HG02870 (cell line): ENCODE results near the gene TDO2.

Experiments used
- ATAC-seq: cut with Tn5 transposase; IDR thresholded peaks from one replicate; pipeline ENCODE4 v1.9.1; 2021; ENCODE audit warnings: mild to moderate bottlenecking, moderate library complexity; ENCODE audit not compliant: unreplicated experiment

The TDO2 gene

GRCh38 chr4:155952501-155952901 lies 49.0 kb downstream of the TDO2 start:
- ATAC-seq = no peak

- ATAC-seq = peak; percentile 94
Measured at GRCh38 chr4:155953151-155954117, 49.9 kb downstream of the TDO2 start, which contains the start of gene CTSO. Gene CTSO, minus strand, starts transcription at chr4:155953866. Its CDS starts 19 bp downstream, at chr4:155953847.

GRCh38 chr4:155954118-155954685 lies 50.7 kb downstream of the TDO2 start:
- ATAC-seq = no peak

- no peak for ATAC-seq
Measured at GRCh38 chr4:155954939-155955338, 51.4 kb downstream of the TDO2 start.

- no peak for ATAC-seq
Measured at GRCh38 chr4:155956461-155956860, 53.0 kb downstream of the TDO2 start.

- no peak for ATAC-seq
Measured at GRCh38 chr4:155959417-155959816, 55.9 kb downstream of the TDO2 start.

GRCh38 chr4:155960522-155960921 lies 57.0 kb downstream of the TDO2 start:
- no peak for ATAC-seq

- ATAC-seq = no peak
Measured at GRCh38 chr4:155961575-155961974, 58.1 kb downstream of the TDO2 start.

GRCh38 chr4:155962767-155963166 lies 59.3 kb downstream of the TDO2 start:
- no peak for ATAC-seq

- no peak for ATAC-seq
Measured at GRCh38 chr4:155964016-155964891, 60.8 kb downstream of the TDO2 start.

GRCh38 chr4:155966171-155966570 lies 62.7 kb downstream of the TDO2 start:
- ATAC-seq = no peak

GRCh38 chr4:155966731-155967395 lies 63.4 kb downstream of the TDO2 start:
- ATAC-seq = no peak
